CD4-positive, alpha-beta memory T cell (primary cell): ENCODE results near the gene DNAJC19. TPM values are rescaled to one million over a fixed set of nuclear protein-coding genes. Genes with fewer than 3 reads are reported as not detected.
"Not testable (repeated sequence)": the region's sequence is repeated elsewhere in the genome, so short reads cannot be mapped to it uniquely, and the experiment has no call there.

Experiments used
- CTCF ChIA-PET: fragments of 350-600 bp; sonication (Branson Sonifier 250); formaldehyde crosslinking; loops from one replicate; lab custom pipeline; 2021; ENCODE audit warnings: inconsistent platforms; ENCODE audit not compliant: partially characterized antibody; lab: Charles Lee
- POLR2A ChIA-PET: fragments of 350-600 bp; sonication (Branson Sonifier 250); formaldehyde crosslinking; loops from one replicate; lab custom pipeline; 2021; ENCODE audit not compliant: partially characterized antibody; lab: Charles Lee
- DNase-seq, 5 donors: peaks; one replicate each; pipeline versions ENCODE4 v3.0.0 to v3.0.0-alpha.2; 2020 to 2022; ENCODE audit warnings: mixed read lengths in 1 of 5
- H3K27ac ChIP-seq: one replicate; pipeline ENCODE4 v1.7.0; 2013; ENCODE audit warnings: low read depth, low read length
- H3K27me3 ChIP-seq: 2 replicates; pipeline ENCODE4 v1.7.0; 2013; ENCODE audit warnings: mild to moderate bottlenecking, low read length, moderate library complexity; ENCODE audit not compliant: insufficient read depth
- H3K36me3 ChIP-seq: 2 replicates; pipeline ENCODE4 v1.7.0; 2013; ENCODE audit warnings: mild to moderate bottlenecking, low read length, moderate library complexity; ENCODE audit not compliant: insufficient read depth
- H3K4me1 ChIP-seq: 2 replicates; pipeline ENCODE4 v1.7.0; 2013; ENCODE audit warnings: mild to moderate bottlenecking, low read length, moderate library complexity; ENCODE audit not compliant: insufficient read depth
- H3K4me3 ChIP-seq, 2 donors: one replicate each; pipeline ENCODE4 v1.7.0; 2013; ENCODE audit warnings: low read length in 2 of 2, mild to moderate bottlenecking in 1 of 2
- H3K9me3 ChIP-seq, 2 donors: one replicate each; pipeline ENCODE4 v1.7.0; 2013; ENCODE audit warnings: low read length in 2 of 2, control low read depth in 1 of 2; ENCODE audit not compliant: control insufficient read depth in 1 of 2
- H3K27ac Mint-ChIP-seq, 7 donors: one replicate each; pipeline ENCODE4 v1.8.0; 2020 to 2021; ENCODE audit warnings: mixed read lengths in 7 of 7, mild to moderate bottlenecking in 6 of 7, inconsistent platforms in 3 of 7, moderate library complexity in 3 of 7
- H3K27me3 Mint-ChIP-seq, 2 donors: one replicate each; pipeline ENCODE4 v1.8.0; 2020 to 2021; ENCODE audit warnings: mixed read lengths in 2 of 2
- H3K36me3 Mint-ChIP-seq, 2 donors: one replicate each; pipeline ENCODE4 v1.8.0; 2020 to 2021; ENCODE audit warnings: mixed read lengths in 2 of 2, inconsistent platforms in 1 of 2, mild to moderate bottlenecking in 1 of 2
- H3K4me1 Mint-ChIP-seq, 4 donors: one replicate each; pipeline ENCODE4 v1.8.0; 2020 to 2021; ENCODE audit warnings: mixed read lengths in 4 of 4, mild to moderate bottlenecking in 1 of 4
- H3K4me3 Mint-ChIP-seq, 8 donors: one replicate each; pipeline ENCODE4 v1.8.0; 2020 to 2021; ENCODE audit warnings: mixed read lengths in 8 of 8, mild to moderate bottlenecking in 7 of 8, moderate library complexity in 6 of 8, inconsistent platforms in 3 of 8
- H3K9me3 Mint-ChIP-seq, 8 donors: one replicate each; pipeline ENCODE4 v1.8.0; 2020 to 2021; ENCODE audit warnings: mixed read lengths in 8 of 8, mild to moderate bottlenecking in 5 of 8, inconsistent platforms in 3 of 8, moderate library complexity in 1 of 8
- intact Hi-C: fragments of 100-400 bp; cut with micrococcal nuclease; formaldehyde crosslinking; loops from one replicate; pipeline ENCODE4 v1.15.1; 2023
- polyA plus RNA-seq, 2 donors: library from polyadenylated mRNA; unstranded; fragments of 300-500 nt; fragmentation: Illumina TruSeq; gene quantifications; one replicate each; pipeline ENCODE4 v1.2.3, GENCODE V29; 2021
- total RNA-seq, 2 experiments: library from RNA; stranded (reverse); gene quantifications; one replicate each; pipeline ENCODE4 v1.2.3, GENCODE V29; 2021

The DNAJC19 gene
- total and polyA plus RNA-seq, 4 experiments from 2014 or later = 59.7 to 96.8 (median 77.1) TPM

DNA sequence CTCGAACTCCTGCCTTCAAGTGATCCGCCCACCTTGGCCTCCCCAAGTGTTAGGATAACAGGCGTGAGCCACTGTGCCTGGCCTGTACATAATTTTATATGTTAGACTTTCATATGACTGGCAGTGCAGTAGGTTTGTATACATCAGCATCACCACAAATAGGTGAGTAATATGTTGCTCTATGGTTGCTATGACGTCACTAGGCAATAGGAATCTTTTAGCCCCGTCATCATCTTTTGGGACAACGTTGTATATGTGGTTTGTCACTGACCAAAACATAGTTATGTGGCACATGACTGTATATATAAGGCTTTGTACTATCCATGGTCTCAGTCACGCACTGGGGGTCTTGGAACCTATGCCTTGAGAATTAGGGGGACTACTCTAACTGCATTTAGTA, 17.0 kb upstream of the DNAJC19 start:
- Mint-ChIP-seq H3K27ac (no peak overlapping the region), H3K27me3 (peaks cover 2 to 8% of the 10 kb centered on the region in 2 donors), H3K4me1 (no peaks in the 10 kb centered on the region), H3K36me3 (peaks cover under 1 to 12% of the 10 kb centered on the region in 2 donors), H3K9me3 (peaks cover 0 to 21% (median 18%) of the 10 kb centered on the region in 8 donors), H3K4me3 (no peak overlapping the region)
- CTCF ChIA-PET = no interaction called here
- no peaks in the 10 kb centered on the region for H3K36me3 ChIP-seq
- no peak for DNase-seq
- no peaks in the 10 kb centered on the region for H3K27me3 ChIP-seq
- no peaks in the 10 kb centered on the region for H3K9me3 ChIP-seq
- POLR2A ChIA-PET = no interaction called here
- H3K4me1 ChIP-seq = no peaks in the 10 kb centered on the region
- intact Hi-C loops = no loop called here
- H3K4me3 ChIP-seq = no peak overlapping the region
- no peak overlapping the region for H3K27ac ChIP-seq

- Mint-ChIP-seq H3K36me3 (peaks cover 9 to 15% of the 10 kb centered on the region in 2 donors), H3K9me3 (peaks cover 4 to 43% (median 31%) of the 10 kb centered on the region in 8 donors), H3K27me3 (peaks cover 6 to 12% of the 10 kb centered on the region in 2 donors)
- H3K4me1 Mint-ChIP-seq, H3K4me3 Mint-ChIP-seq, DNase-seq, H3K27ac Mint-ChIP-seq, H3K4me3 ChIP-seq, H3K4me1 ChIP-seq, CTCF ChIA-PET, H3K9me3 ChIP-seq, H3K27me3 ChIP-seq, POLR2A ChIA-PET, intact Hi-C loops, H3K27ac ChIP-seq, H3K36me3 ChIP-seq: not testable (repeated sequence)
Observed at GRCh38 chr3:181003469-181003868, 13.9 kb upstream of the DNAJC19 start.

GRCh38 chr3:181002331-181002730, 12.8 kb upstream of the DNAJC19 start:
- H3K9me3 Mint-ChIP-seq = peaks cover 4 to 43% (median 30%) of the 10 kb centered on the region in 8 donors
- H3K4me3 ChIP-seq, intact Hi-C loops, H3K27ac Mint-ChIP-seq, H3K4me1 Mint-ChIP-seq, H3K9me3 ChIP-seq, H3K27ac ChIP-seq, H3K4me1 ChIP-seq, H3K4me3 Mint-ChIP-seq, H3K27me3 ChIP-seq, H3K36me3 ChIP-seq, CTCF ChIA-PET, POLR2A ChIA-PET, DNase-seq: not testable (repeated sequence)
- H3K36me3 Mint-ChIP-seq = peaks cover 9 to 15% of the 10 kb centered on the region in 2 donors
- H3K27me3 Mint-ChIP-seq = peaks cover 8 to 12% of the 10 kb centered on the region in 2 donors

DNA sequence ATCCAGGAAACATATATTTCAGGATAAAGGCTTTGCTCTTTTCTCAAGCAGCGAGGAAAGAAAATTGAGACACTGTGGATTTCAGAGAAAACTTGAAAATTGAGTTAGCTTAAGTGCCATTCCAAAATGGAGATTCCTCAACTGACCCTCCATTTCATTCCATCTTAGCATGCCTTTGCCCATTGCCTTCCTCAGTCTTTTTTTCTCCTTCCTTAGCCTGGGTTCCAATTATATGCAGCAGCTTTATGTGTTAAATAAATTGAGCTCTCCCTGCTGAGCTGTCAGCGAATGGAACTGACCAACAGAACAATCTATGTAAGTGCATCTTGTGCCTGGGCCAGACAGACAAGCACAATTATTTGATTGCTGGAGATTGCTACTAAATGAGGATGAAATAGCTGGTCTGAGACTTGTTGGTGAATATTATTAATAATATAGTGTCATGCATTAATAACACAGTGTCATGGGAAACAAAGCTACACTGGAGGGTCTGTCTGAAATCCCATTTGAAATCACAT, 6.9 kb upstream of the DNAJC19 start:
- H3K4me1 Mint-ChIP-seq = peaks cover 0 to 2% (median under 1%) of the 10 kb centered on the region in 4 donors
- Histone ChIP-seq H3K27ac (no peak overlapping the region), H3K36me3 (no peaks in the 10 kb centered on the region), H3K9me3 (no peaks in the 10 kb centered on the region), H3K27me3 (no peaks in the 10 kb centered on the region), H3K4me1 (no peaks in the 10 kb centered on the region), H3K4me3 (no peak overlapping the region)
- peaks cover 3 to 8% of the 10 kb centered on the region in 2 donors for H3K36me3 Mint-ChIP-seq
- intact Hi-C loops = no loop called here
- no peak overlapping the region for H3K4me3 Mint-ChIP-seq
- H3K27ac Mint-ChIP-seq = no peak overlapping the region
- ChIA-PET CTCF (no interaction called here), POLR2A (no interaction called here)
- peaks cover 6 to 9% of the 10 kb centered on the region in 2 donors for H3K27me3 Mint-ChIP-seq
- peaks cover 0 to 23% (median 13%) of the 10 kb centered on the region in 8 donors for H3K9me3 Mint-ChIP-seq
- DNase-seq = no peak

DNA sequence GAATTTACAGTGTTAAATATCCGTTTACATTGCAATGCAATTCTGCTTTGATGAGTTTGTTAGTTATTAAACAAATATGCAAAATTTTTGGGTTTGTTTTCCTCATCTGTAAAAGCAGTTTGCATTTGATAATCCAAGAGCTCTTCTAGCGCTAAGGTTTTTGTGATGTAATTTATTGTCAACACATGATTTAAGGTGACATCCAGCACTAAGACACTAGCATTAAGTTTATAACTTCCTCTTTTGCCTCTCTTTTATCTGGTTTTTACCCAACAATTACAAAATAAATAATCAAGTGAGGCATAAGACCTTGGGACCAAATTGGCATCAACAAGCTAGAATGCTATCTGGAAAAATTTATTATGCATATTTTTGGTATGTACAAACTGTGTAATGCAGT, 969 bp upstream of the DNAJC19 start:
- peak overlapping the region; percentile 70 for H3K27ac ChIP-seq
- peaks cover 6% of the 10 kb centered on the region for H3K36me3 ChIP-seq
- H3K9me3 ChIP-seq = no peaks in the 10 kb centered on the region
- no peak for DNase-seq
- H3K36me3 Mint-ChIP-seq = peaks cover 13 to 34% of the 10 kb centered on the region in 2 donors
- H3K27me3 ChIP-seq = no peaks in the 10 kb centered on the region
- peak overlapping the region in 6 of 7 donors; percentile 92 to 98 (median 96) for H3K27ac Mint-ChIP-seq
- H3K4me1 ChIP-seq = peaks cover 31% of the 10 kb centered on the region
- H3K27me3 Mint-ChIP-seq = peaks cover 0 to 6% of the 10 kb centered on the region in 2 donors
- intact Hi-C loops = no loop called here
- H3K4me1 Mint-ChIP-seq = peaks cover 12 to 47% (median 33%) of the 10 kb centered on the region in 4 donors
- ChIA-PET CTCF (interaction anchor here (0.9 to 3.3 kb wide), 2 partner anchors 78 to 388 kb away, joined by 3 to 14 read pairs; partner anchors contain the start of genes FXR1 and TTC14), POLR2A (interaction anchor here (0.8 to 1.5 kb wide), 3 partner anchors 78 to 1841 kb away, joined by 3 to 6 read pairs (median 4); partner anchors contain the start of genes FXR1 and TTC14)
- peak overlapping the region; percentile 93 to 100 (median 98) for H3K4me3 Mint-ChIP-seq
- no peaks in the 10 kb centered on the region for H3K9me3 Mint-ChIP-seq
- H3K4me3 ChIP-seq = peak overlapping the region; percentile 94 to 98

GRCh38 chr3:180987344-180987743, 2.2 kb downstream of the DNAJC19 start:
- peaks cover 10% of the 10 kb centered on the region for H3K36me3 ChIP-seq
- H3K4me3 Mint-ChIP-seq = peak overlapping the region in 4 of 8 donors; percentile 31 to 73 (median 50)
- peaks cover 31% of the 10 kb centered on the region for H3K4me1 ChIP-seq
- DNase-seq = no peak
- no peak overlapping the region for H3K27ac ChIP-seq
- intact Hi-C loops = loop anchor here (5.0 to 10.0 kb wide), 4 partner anchors 35 to 1697 kb away; partner anchors contain the start of genes TTC14 and USP13
- H3K27ac Mint-ChIP-seq = peak overlapping the region; percentile 63 to 87 (median 77)
- H3K4me3 ChIP-seq = no peak overlapping the region
- ChIA-PET POLR2A (no interaction called here), CTCF (no interaction called here)
- peaks cover 12 to 47% (median 34%) of the 10 kb centered on the region in 4 donors for H3K4me1 Mint-ChIP-seq
- H3K9me3 Mint-ChIP-seq = no peaks in the 10 kb centered on the region
- no peaks in the 10 kb centered on the region for H3K9me3 ChIP-seq
- no peaks in the 10 kb centered on the region for H3K27me3 Mint-ChIP-seq
- H3K36me3 Mint-ChIP-seq = peaks cover 13 to 52% of the 10 kb centered on the region in 2 donors
- H3K27me3 ChIP-seq = no peaks in the 10 kb centered on the region

DNA sequence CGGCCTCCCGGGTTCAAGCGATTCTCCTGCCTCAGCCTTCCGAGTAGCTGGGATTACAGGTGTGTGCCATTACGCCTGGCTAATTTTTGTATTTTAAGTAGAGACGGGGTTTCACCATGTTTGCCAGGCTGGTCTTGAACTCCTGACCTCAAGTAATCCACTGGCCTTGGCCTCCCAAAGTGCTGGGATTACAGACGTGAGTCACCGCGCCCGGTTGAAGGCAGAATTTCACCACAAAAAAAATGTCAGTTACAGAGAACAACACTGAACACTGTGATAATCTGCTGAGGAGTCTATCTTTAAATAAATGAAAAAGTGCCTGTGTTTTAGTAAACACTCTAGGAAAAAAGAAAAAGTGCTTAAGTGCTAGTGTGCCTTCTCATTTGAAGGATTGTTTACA, 3.2 kb downstream of the DNAJC19 start:
- H3K4me3 Mint-ChIP-seq, H3K9me3 Mint-ChIP-seq, POLR2A ChIA-PET, H3K36me3 ChIP-seq, H3K27me3 ChIP-seq, DNase-seq, H3K4me3 ChIP-seq, H3K27me3 Mint-ChIP-seq, H3K9me3 ChIP-seq, CTCF ChIA-PET, H3K27ac ChIP-seq: not testable (repeated sequence)
- peak overlapping the region in 5 of 7 donors; percentile 43 to 77 (median 55) for H3K27ac Mint-ChIP-seq
- H3K4me1 Mint-ChIP-seq = peaks cover 13 to 48% (median 32%) of the 10 kb centered on the region in 4 donors
- H3K36me3 Mint-ChIP-seq = peaks cover 17 to 58% of the 10 kb centered on the region in 2 donors
- intact Hi-C loops = loop anchor here (5.0 to 10.0 kb wide), 4 partner anchors 34 to 1698 kb away; partner anchors contain the start of genes TTC14 and USP13
- H3K4me1 ChIP-seq = peaks cover 31% of the 10 kb centered on the region
